T-cell (primary cell): ENCODE measurements around the gene RAP1GAP2. TPM values are rescaled to one million over a fixed set of nuclear protein-coding genes. Genes with fewer than 3 reads are reported as not detected.

ENCODE experiments used
- ATAC-seq, 4 experiments: fragments of 200-7000 bp in 3 of 4; fragments of 150-1000 bp in 1 of 4; cut with Tn5 transposase; replicated peaks in 1 of 4; 1 replicate in 3 of 4; 2 replicates in 1 of 4; pipeline ENCODE4 v1.10.0; 2021; ENCODE audit warnings: moderate library complexity in 3 of 4, mild to moderate bottlenecking in 2 of 4, moderate number of reproducible peaks in 1 of 4
- CTCF ChIA-PET, 2 donors: fragments of 300-600 bp; sonication (Branson Sonifier 250); formaldehyde crosslinking; loops; one replicate each; lab custom pipeline; 2022; ENCODE audit warnings: antibody characterized with exemption in 2 of 2; lab: Charles Lee
- POLR2A ChIA-PET, 2 donors: fragments of 300-600 bp; sonication (Branson Sonifier 250); formaldehyde crosslinking; loops; one replicate each; lab custom pipeline; 2022; ENCODE audit warnings: antibody characterized with exemption in 2 of 2; lab: Charles Lee
- DNase-seq, 35 experiments: peaks; one replicate each; pipeline versions ENCODE4 v3.0.0 to v3.0.0-alpha.2; 2013 to 2023
- H3K27ac ChIP-seq: one replicate; pipeline ENCODE4 v1.5.1; 2013; ENCODE audit warnings: low read length
- H3K27me3 ChIP-seq, 2 experiments: replicated peaks in 1 of 2; 1 replicate in 1 of 2; 2 replicates in 1 of 2; pipeline versions ENCODE4 v1.6.1 to v1.7.0; 2013; ENCODE audit warnings: low read length in 1 of 2, mixed read lengths in 1 of 2; ENCODE audit not compliant: control insufficient read depth in 2 of 2, insufficient read depth in 2 of 2; ENCODE audit errors: extremely low read depth in 1 of 2
- H3K36me3 ChIP-seq, 2 donors: 1 replicate in 1 of 2; 2 replicates in 1 of 2; pipeline versions ENCODE4 v1.6.1 to v1.7.0; 2013; ENCODE audit warnings: low read length in 1 of 2; ENCODE audit not compliant: control insufficient read depth in 2 of 2, insufficient read depth in 1 of 2; ENCODE audit errors: extremely low read depth in 1 of 2
- H3K4me1 ChIP-seq, 2 experiments: 1 replicate in 1 of 2; 2 replicates in 1 of 2; pipeline versions ENCODE4 v1.6.1 to v1.7.0; 2013; ENCODE audit warnings: low read length in 2 of 2, mixed read lengths in 1 of 2; ENCODE audit not compliant: insufficient read depth in 2 of 2, control insufficient read depth in 1 of 2; ENCODE audit errors: extremely low read depth in 1 of 2
- H3K4me3 ChIP-seq, 2 donors: 1 replicate in 1 of 2; 2 replicates in 1 of 2; pipeline versions ENCODE4 v1.5.1 to v1.7.0; 2013; ENCODE audit warnings: mild to moderate bottlenecking in 2 of 2, low read length in 1 of 2, moderate library complexity in 1 of 2; ENCODE audit not compliant: control insufficient read depth in 1 of 2; ENCODE audit errors: extremely low read depth in 1 of 2
- H3K9me3 ChIP-seq: 2 replicates; pipeline ENCODE4 v1.7.0; 2013
- H3K27ac Mint-ChIP-seq, 2 donors: one replicate each; pipeline ENCODE4 v1.8.0; 2020 to 2021; ENCODE audit warnings: mild to moderate bottlenecking in 2 of 2, mixed read lengths in 2 of 2
- H3K27me3 Mint-ChIP-seq, 2 donors: one replicate each; pipeline ENCODE4 v1.8.0; 2021 to 2022; ENCODE audit warnings: mixed read lengths in 2 of 2
- H3K36me3 Mint-ChIP-seq: one replicate; pipeline ENCODE4 v1.8.0; 2021; ENCODE audit warnings: mixed read lengths
- H3K4me1 Mint-ChIP-seq, 3 donors: one replicate each; pipeline ENCODE4 v1.8.0; 2020 to 2022; ENCODE audit warnings: mixed read lengths in 3 of 3, mild to moderate bottlenecking in 1 of 3
- H3K4me3 Mint-ChIP-seq, 3 donors: one replicate each; pipeline ENCODE4 v1.8.0; 2020 to 2022; ENCODE audit warnings: mild to moderate bottlenecking in 3 of 3, mixed read lengths in 3 of 3, moderate library complexity in 3 of 3
- H3K9me3 Mint-ChIP-seq, 3 donors: one replicate each; pipeline ENCODE4 v1.8.0; 2020 to 2022; ENCODE audit warnings: mixed read lengths in 3 of 3
- WGBS: methylation state at CpG from one replicate; pipeline ENCODE4 v1.1.5; 2013; ENCODE audit warnings: missing lambda C conversion rate; ENCODE audit not compliant: insufficient coverage; 5-methylcytosine and 5-hydroxymethylcytosine counted together
- total RNA-seq, 35 experiments: library from RNA in 6 of 35; stranded (reverse) in 6 of 35; fragments of 120-200 nt in 1 of 35; gene quantifications; one replicate each; pipeline versions ENCODE4 v1.2.1 to v1.2.4 and lab custom pipeline; 2013 to 2026

Gene RAP1GAP2
- total RNA-seq, 5 donors from 2014 or later (not counting 1 experiment from before 2014, with no cell fraction given) = 8.0 to 77.7 (median 13.3) TPM

DNA sequence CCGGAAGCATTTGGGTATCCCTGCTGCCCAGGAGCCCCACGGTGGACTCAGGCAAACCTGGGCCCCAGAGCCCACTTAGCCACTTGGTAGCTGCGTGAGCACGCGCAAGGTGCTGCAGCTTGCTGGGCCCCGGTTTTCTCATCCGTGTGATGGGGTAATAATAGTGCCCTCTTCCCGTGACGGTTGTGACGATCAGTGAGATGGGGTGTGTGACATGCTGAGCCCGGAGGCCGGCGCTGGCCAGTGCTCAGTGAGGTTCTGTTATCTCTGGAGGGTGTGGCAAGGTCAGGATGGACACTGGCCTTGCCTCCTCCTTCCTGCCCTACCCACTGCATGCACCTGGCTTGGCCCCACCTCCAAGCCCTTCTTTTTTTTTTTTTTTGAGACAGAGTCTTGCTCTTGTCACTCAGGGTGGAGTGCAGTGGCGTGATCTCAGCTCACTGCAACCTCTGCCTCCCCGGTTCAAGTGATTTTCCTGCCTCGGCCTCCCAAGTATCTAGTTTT lies 82.6 kb downstream of the RAP1GAP2 start:
- Mint-ChIP-seq H3K27ac (no peak overlapping the region), H3K4me3 (no peak overlapping the region), H3K9me3 (no peaks in the 10 kb centered on the region), H3K36me3 (peaks cover 19% of the 10 kb centered on the region), H3K27me3 (no peaks in the 10 kb centered on the region), H3K4me1 (peaks cover 28 to 37% (median 30%) of the 10 kb centered on the region in 3 donors)
- WGBS = 98% methylated on average over 7 of the region's 16 CpGs
- H3K4me1 ChIP-seq = peaks cover 0 to 27% of the 10 kb centered on the region in 2 experiments
- CTCF ChIA-PET = no interaction called here
- no peak overlapping the region for H3K27ac ChIP-seq
- no peak for DNase-seq
- H3K4me3 ChIP-seq = no peak overlapping the region
- no peak for ATAC-seq
- no peaks in the 10 kb centered on the region for H3K9me3 ChIP-seq
- POLR2A ChIA-PET = no interaction called here
- no peaks in the 10 kb centered on the region for H3K27me3 ChIP-seq
- H3K36me3 ChIP-seq = peaks cover 0 to 7% of the 10 kb centered on the region in 2 donors

DNA sequence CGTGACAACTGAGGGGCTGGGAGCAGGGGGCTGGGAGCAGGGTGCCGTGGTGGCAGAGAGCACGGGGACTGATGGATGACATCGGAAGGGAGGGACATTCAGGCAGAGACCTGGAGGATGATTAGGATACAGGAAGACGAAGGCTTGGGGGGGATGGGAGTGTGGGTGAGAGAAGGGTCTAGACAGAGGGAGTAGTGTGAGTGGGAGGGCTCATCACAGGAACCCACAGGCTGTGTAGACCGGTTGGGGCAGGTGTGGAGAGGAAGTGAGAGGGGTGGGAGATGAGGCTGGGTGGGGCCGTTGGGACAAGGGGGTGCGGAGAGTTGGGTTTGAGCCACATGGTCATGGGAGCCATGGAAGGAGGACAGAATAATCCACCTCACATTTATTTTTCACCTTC lies 83.8 kb downstream of the RAP1GAP2 start:
- H3K4me3 ChIP-seq = no peak overlapping the region
- H3K27me3 ChIP-seq = no peaks in the 10 kb centered on the region
- peaks cover 19% of the 10 kb centered on the region for H3K36me3 Mint-ChIP-seq
- peaks cover 0 to 2% of the 10 kb centered on the region in 2 donors for H3K36me3 ChIP-seq
- CTCF ChIA-PET = no interaction called here
- H3K4me1 Mint-ChIP-seq = peaks cover 24 to 38% (median 25%) of the 10 kb centered on the region in 3 donors
- H3K4me1 ChIP-seq = peaks cover 0 to 28% of the 10 kb centered on the region in 2 experiments
- H3K4me3 Mint-ChIP-seq = peak overlapping the region in 1 of 3 donors; percentile 19
- peak overlapping the region; percentile 22 to 32 for H3K27ac Mint-ChIP-seq
- no peak overlapping the region for H3K27ac ChIP-seq
- H3K9me3 ChIP-seq = no peaks in the 10 kb centered on the region
- WGBS = 74% methylated on average over 5 of the region's 8 CpGs
- ATAC-seq (no peak), DNase-seq (no peak)
- POLR2A ChIA-PET = no interaction called here
- H3K27me3 Mint-ChIP-seq = no peaks in the 10 kb centered on the region
- no peaks in the 10 kb centered on the region for H3K9me3 Mint-ChIP-seq

DNA sequence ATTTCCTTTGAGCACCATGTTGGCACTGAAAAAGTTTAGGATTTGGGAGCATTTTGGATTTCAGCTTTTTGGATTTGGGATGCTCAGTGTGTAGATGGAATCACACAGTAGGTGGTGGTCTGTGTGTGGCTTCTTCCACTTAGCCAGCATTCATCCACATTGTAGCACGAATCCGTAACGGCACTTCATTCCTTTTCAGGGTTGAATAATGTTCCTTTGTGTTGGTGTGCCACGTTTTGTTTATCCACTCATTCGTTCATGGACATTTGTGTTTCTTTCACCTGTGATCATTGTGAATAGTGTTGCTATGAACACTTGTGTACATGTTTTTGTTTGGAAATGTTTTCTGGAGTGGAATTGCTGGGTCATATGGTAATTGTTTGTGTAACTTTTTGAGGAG lies 85.1 kb downstream of the RAP1GAP2 start:
- Mint-ChIP-seq H3K4me3 (no peak overlapping the region), H3K27ac (no peak overlapping the region), H3K36me3 (peaks cover 11% of the 10 kb centered on the region), H3K27me3 (no peaks in the 10 kb centered on the region), H3K4me1 (peaks cover 24 to 35% (median 25%) of the 10 kb centered on the region in 3 donors), H3K9me3 (no peaks in the 10 kb centered on the region)
- peaks cover 0 to 28% of the 10 kb centered on the region in 2 experiments for H3K4me1 ChIP-seq
- peaks cover 0 to 6% of the 10 kb centered on the region in 2 donors for H3K36me3 ChIP-seq
- 100% methylated on average over 1 of the region's 5 CpGs for WGBS
- DNase-seq (no peak), ATAC-seq (no peak)
- ChIA-PET CTCF (no interaction called here), POLR2A (no interaction called here)
- H3K27me3 ChIP-seq = no peaks in the 10 kb centered on the region
- no peak overlapping the region for H3K27ac ChIP-seq
- H3K4me3 ChIP-seq = no peak overlapping the region
- H3K9me3 ChIP-seq = no peaks in the 10 kb centered on the region

DNA sequence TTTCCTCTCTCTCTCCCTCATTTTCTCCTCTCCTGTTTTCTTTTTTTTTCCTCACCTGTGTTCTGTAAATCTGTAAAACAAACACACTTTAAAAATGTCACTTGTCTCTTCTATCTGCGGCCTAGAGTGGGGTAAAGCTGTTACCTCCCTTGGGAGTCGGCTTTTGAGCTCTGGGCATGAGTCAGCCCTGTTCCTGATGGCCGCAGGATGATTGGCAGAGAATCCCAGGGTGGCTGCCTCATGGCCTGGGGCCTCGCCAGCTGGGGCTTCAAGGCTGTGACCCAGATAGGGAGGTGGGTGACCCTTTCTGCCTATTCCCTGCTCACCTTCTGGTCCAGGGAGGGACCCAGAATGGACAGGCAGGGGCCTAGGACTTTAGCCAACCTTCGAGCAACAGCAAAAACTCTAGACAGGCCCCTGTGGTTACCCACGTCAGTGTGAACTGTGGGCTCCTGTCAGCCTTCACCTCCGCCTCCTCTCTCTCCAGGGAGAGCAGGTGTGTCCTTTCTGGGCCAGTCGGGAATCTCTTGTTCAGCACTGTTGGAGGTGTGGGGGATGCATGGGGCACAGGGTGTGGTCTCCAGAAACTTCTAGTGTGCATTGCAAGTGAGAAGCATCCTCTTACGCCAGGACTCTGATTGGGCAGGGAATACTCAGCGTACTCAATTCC lies 87.4 kb downstream of the RAP1GAP2 start:
- Histone ChIP-seq H3K9me3 (no peaks in the 10 kb centered on the region), H3K27ac (no peak overlapping the region), H3K27me3 (no peaks in the 10 kb centered on the region), H3K36me3 (peaks cover 0 to 3% of the 10 kb centered on the region in 2 donors), H3K4me1 (peaks cover 0 to 19% of the 10 kb centered on the region in 2 experiments), H3K4me3 (no peak overlapping the region)
- ChIA-PET CTCF (interaction anchor here in 1 of 2 donors (0.6 to 1.0 kb wide), 2 partner anchors 21 to 313 kb away, joined by 3 to 6 read pairs; no protein-coding TSS in a partner anchor), POLR2A (no interaction called here)
- 70% methylated on average over 3 of the region's 10 CpGs for WGBS
- H3K9me3 Mint-ChIP-seq = no peaks in the 10 kb centered on the region
- ATAC-seq (no peak), DNase-seq (no peak)
- H3K4me1 Mint-ChIP-seq = peaks cover 16 to 25% (median 18%) of the 10 kb centered on the region in 3 donors
- H3K36me3 Mint-ChIP-seq = peaks cover 7% of the 10 kb centered on the region
- H3K4me3 Mint-ChIP-seq = no peak overlapping the region
- no peaks in the 10 kb centered on the region for H3K27me3 Mint-ChIP-seq
- no peak overlapping the region for H3K27ac Mint-ChIP-seq

DNA sequence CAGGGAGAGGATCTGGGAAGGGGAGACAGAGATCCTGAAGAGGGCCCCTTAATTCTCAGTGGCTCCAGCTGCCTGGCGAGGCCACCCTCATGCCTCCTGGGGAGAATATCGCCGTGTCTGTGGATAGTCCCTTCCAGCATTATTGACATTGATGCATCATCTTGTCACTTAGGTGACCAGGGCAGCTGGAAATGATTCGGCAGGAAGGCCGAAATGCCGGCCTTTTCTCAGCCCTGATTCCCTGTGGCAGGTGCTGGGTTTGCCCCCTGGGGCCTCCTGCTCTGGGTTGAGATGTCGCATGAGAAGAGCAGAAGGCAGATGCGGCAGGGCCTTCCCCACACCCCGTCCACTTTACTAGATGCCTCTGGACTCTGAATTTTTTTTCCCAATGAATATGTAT lies 89.5 kb downstream of the RAP1GAP2 start:
- Mint-ChIP-seq H3K36me3 (peaks cover 7% of the 10 kb centered on the region), H3K4me1 (peaks cover 10 to 26% (median 15%) of the 10 kb centered on the region in 3 donors), H3K27ac (no peak overlapping the region), H3K9me3 (no peaks in the 10 kb centered on the region), H3K4me3 (no peak overlapping the region), H3K27me3 (no peaks in the 10 kb centered on the region)
- Histone ChIP-seq H3K27me3 (no peaks in the 10 kb centered on the region), H3K4me1 (peaks cover 0 to 19% of the 10 kb centered on the region in 2 experiments), H3K27ac (no peak overlapping the region), H3K36me3 (peaks cover 0 to 3% of the 10 kb centered on the region in 2 donors), H3K4me3 (no peak overlapping the region), H3K9me3 (no peaks in the 10 kb centered on the region)
- ChIA-PET POLR2A (no interaction called here), CTCF (no interaction called here)
- ATAC-seq (no peak), DNase-seq (no peak)
- WGBS = 93% methylated on average over 6 of the region's 9 CpGs

DNA sequence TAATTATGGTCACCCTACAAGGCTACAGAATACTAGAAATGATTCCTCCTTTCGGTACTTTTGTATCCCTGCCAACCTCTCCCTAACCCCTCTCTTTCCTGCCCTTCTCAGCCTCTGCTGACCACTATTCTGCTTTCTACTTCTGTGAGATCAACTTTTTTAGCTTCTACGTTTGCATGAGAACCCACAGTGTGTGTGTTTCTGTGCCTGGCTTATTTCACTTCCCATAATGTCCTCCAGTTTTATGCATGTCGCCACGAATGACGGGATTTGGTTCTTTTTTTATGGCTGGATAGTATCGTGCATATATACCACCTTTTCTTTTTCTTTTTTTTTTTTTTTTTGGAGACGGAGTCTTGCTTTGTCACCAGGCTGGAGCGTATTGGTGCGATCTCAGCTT lies 92.1 kb downstream of the RAP1GAP2 start:
- H3K4me3 Mint-ChIP-seq = no peak overlapping the region
- ATAC-seq (no peak), DNase-seq (no peak)
- H3K9me3 Mint-ChIP-seq = no peaks in the 10 kb centered on the region
- H3K27ac Mint-ChIP-seq = no peak overlapping the region
- H3K9me3 ChIP-seq = no peaks in the 10 kb centered on the region
- H3K27me3 Mint-ChIP-seq = no peaks in the 10 kb centered on the region
- no peak overlapping the region for H3K4me3 ChIP-seq
- no peaks in the 10 kb centered on the region for H3K27me3 ChIP-seq
- ChIA-PET POLR2A (interaction anchor here in 1 of 2 donors (0.6 kb wide), 1 partner anchor 397 kb away, joined by 5 read pairs; no protein-coding TSS in a partner anchor), CTCF (no interaction called here)
- peaks cover 0 to 18% of the 10 kb centered on the region in 2 experiments for H3K4me1 ChIP-seq
- 100% methylated on average over 2 of the region's 9 CpGs for WGBS
- no peak overlapping the region for H3K27ac ChIP-seq
- H3K4me1 Mint-ChIP-seq = peaks cover 7 to 26% (median 16%) of the 10 kb centered on the region in 3 donors
- H3K36me3 ChIP-seq = peaks cover 0 to 12% of the 10 kb centered on the region in 2 donors
- H3K36me3 Mint-ChIP-seq = peaks cover 14% of the 10 kb centered on the region
